PFSK-1 (cell line): Measurements from ENCODE around the gene KRT73.

Source experiments
- POLR2AphosphoS5 ChIP-seq: IDR thresholded peaks from 2 replicates; pipeline ENCODE4 v1.6.1; 2012; ENCODE audit warnings: low read depth, mild to moderate bottlenecking, control low read depth, low read length, moderate library complexity
- SIN3A ChIP-seq: IDR thresholded peaks from 2 replicates; pipeline ENCODE4 v1.6.1; 2012; ENCODE audit warnings: mild to moderate bottlenecking, low read length, moderate library complexity, borderline replicate concordance; ENCODE audit not compliant: insufficient read depth
- TAF1 ChIP-seq: IDR thresholded peaks from 2 replicates; pipeline ENCODE4 v1.6.1; 2012; ENCODE audit warnings: low read length, control low read depth, borderline replicate concordance; ENCODE audit not compliant: insufficient read depth
- TF ChIP-seq, protein P1 (sequence below), 2 experiments: IDR thresholded peaks; 2 replicates each; pipeline versions ENCODE4 v1.6.1 to v1.8.0; 2011 to 2012; ENCODE audit warnings: low read depth in 2 of 2, low read length in 2 of 2, control low read depth in 1 of 2, inconsistent platforms in 1 of 2, mild to moderate bottlenecking in 1 of 2, moderate library complexity in 1 of 2; ENCODE audit not compliant: insufficient read depth in 1 of 2

DNA sequence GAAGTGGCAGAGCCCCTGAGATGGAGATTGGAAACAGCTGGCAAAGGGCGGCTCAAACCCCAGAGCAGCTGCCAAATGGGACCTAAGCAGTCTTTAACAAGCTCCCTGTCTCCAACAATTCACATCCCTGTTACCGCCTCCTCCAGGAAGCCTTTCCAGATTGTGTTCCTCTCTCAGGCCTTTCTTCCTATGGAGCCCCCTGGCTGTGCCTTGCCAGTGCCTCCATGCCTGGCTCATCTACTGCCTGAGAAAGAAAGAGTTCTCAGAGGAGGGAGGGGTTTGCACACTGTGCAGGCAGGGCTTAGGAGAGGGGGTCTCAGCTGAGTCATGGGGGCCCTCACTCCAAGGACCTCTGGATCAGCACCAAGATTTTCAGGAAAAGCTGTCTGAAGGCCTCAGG is 35.9 kb downstream of the KRT73 start:
- TF ChIP-seq SIN3A (no peak), TAF1 (no peak), POLR2AphosphoS5 (no peak)
- TF ChIP-seq, protein P1, sequence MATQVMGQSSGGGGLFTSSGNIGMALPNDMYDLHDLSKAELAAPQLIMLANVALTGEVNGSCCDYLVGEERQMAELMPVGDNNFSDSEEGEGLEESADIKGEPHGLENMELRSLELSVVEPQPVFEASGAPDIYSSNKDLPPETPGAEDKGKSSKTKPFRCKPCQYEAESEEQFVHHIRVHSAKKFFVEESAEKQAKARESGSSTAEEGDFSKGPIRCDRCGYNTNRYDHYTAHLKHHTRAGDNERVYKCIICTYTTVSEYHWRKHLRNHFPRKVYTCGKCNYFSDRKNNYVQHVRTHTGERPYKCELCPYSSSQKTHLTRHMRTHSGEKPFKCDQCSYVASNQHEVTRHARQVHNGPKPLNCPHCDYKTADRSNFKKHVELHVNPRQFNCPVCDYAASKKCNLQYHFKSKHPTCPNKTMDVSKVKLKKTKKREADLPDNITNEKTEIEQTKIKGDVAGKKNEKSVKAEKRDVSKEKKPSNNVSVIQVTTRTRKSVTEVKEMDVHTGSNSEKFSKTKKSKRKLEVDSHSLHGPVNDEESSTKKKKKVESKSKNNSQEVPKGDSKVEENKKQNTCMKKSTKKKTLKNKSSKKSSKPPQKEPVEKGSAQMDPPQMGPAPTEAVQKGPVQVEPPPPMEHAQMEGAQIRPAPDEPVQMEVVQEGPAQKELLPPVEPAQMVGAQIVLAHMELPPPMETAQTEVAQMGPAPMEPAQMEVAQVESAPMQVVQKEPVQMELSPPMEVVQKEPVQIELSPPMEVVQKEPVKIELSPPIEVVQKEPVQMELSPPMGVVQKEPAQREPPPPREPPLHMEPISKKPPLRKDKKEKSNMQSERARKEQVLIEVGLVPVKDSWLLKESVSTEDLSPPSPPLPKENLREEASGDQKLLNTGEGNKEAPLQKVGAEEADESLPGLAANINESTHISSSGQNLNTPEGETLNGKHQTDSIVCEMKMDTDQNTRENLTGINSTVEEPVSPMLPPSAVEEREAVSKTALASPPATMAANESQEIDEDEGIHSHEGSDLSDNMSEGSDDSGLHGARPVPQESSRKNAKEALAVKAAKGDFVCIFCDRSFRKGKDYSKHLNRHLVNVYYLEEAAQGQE (IDR thresholded peaks at IDR 0.05; ENCODE audit: insufficient read depth in 1 of 2, low read depth in 2 of 2, low read length in 2 of 2) = no peak
